Activated CD8-positive, alpha-beta memory T cell treated with anti-CD3 and anti-CD28 coated beads, Interleukin-2, amount 50 U/mL, for 4 hours (primary cell): ENCODE data around the gene ADGRE2.

Experiments
- DNase-seq: peaks from one replicate; pipeline ENCODE4 v3.0.0-alpha.2; 2020

ADGRE2 gene

DNA sequence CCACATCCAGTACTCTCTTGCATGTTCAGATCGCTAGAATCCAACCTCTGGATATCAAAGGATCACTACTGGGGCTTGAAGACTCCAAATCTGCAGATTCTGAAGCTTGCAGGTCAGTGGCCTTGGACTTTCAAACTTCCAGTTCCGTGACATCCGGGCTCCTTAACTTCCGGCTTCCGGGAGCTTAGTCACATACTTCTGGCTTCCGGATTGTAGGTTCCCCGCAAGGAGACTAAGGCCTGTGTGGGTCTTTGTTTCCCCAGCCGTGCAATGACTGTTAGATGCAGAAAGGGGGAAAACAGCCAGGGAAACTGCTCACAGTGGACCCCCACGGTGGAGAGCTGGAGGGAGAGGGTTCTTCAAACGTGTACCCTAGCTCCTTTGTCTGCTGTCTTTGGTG, 47.2 kb downstream of the ADGRE2 start:
- DNase-seq = no peak

DNA sequence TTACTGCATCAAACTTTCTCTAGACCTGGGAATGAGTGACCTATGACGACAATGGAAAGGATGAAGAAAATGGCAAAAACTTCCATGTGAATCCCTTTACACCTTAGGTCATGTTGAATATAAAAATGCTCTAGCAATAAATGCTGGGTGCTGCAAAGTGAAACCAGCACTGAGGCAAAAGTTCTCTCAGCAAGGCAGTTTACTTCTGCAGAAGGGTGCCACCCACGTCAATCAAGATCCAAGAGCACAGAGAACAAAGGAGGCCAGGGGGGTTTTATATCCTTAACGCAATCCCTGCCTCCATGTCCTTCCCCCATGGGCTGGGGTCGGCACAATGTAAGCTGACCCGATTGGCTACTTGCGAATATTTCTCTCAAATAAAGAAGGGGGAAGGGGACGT, 49.8 kb downstream of the ADGRE2 start:
- no peak for DNase-seq

DNA sequence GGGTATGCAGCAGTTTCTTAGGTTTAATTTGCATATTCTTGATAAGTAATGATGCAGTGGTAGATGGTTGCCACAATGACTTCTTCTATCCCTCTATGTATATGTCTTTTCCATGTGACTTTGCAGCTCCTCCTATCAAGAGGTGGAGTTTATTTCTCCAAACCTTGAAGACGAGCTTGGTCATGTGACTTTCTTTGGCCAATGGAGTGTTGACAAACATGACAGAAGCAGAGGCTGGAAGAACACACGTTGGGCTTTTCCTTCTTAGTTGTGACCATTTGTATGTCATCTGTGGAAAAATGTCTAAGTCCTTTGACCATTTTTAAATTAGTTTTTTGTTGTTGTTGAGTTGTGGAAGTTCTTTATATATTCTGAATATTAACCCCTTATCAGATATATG, 56.2 kb downstream of the ADGRE2 start:
- no peak for DNase-seq

DNA sequence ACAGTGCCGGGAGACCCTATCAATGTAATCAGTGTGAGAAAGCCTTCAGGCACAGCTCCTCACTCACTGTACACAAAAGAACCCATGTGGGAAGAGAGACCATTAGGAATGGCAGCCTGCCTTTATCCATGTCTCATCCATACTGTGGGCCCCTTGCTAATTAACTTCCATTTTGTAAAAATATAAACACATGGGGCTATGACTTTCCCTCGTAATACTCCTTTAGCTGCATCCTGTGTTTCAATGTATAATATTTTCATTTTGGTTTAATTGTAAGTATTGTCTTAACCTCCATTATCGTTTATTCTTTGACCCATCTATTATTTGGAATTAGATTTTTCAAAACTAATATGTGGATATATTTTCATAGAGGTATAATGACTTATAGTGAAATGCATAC, 59.2 kb downstream of the ADGRE2 start:
- no peak for DNase-seq

DNA sequence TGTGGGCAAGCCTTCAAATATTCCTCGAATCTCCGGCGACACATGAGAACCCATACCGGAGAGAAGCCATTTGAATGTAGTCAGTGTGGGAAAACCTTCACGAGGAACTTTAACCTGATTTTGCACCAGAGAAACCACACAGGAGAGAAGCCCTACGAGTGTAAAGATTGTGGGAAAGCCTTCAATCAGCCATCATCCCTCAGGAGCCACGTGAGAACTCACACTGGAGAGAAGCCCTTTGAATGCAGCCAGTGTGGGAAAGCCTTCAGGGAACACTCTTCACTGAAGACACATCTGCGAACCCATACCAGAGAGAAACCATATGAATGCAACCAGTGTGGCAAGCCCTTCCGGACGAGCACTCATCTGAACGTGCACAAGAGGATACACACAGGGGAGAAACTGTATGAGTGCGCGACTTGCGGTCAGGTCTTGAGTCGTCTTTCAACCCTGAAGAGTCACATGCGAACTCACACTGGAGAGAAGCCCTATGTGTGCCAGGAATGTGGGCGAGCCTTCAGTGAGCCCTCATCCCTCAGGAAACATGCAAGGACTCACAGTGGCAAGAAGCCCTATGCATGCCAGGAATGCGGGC, 59.7 kb downstream of the ADGRE2 start:
- DNase-seq = no peak

GRCh38 chr19:14715841-14716240, 62.5 kb downstream of the ADGRE2 start:
- no peak for DNase-seq

GRCh38 chr19:14704450-14704849, 73.9 kb downstream of the ADGRE2 start:
- no peak for DNase-seq

- DNase-seq = no peak
These were observed 74.5 kb downstream of the ADGRE2 start for GRCh38 chr19:14703833-14704232.

DNA sequence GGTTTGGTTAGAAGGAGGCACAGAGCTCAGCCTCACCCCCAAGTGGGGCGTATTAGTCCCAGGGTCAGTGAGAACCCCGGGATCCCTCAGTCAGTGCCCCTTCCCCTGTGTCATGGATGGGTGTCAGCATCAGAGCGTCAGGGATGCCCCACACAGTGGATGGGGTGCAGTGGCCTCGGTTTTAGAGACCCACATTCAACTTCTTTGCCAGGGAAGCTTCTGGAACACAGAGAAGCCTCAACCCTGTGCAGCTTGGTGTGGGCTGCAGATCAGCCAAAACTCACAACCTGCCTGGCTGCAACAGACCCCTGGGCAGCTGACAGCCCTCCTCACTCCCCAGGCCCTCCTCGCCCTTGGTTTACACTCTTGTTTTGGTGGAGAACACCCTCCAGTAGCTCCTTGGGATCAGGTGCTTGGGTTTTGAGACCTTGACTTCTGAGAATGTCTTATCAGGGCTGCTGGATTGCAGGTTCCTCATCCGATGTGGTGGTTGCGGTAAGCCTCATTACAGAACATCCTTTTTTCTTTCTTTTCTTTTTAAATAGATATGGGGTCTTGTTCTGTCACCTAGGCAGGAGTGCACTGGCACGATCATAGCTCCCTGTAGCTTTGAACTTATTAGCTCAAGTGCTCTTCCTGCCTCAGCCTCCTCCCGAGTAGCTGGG, 77.5 kb downstream of the ADGRE2 start:
- no peak for DNase-seq

- no peak for DNase-seq
These were observed 78.7 kb downstream of the ADGRE2 start for GRCh38 chr19:14699641-14700040.

GRCh38 chr19:14695471-14695870, 82.9 kb downstream of the ADGRE2 start:
- DNase-seq = no peak

DNA sequence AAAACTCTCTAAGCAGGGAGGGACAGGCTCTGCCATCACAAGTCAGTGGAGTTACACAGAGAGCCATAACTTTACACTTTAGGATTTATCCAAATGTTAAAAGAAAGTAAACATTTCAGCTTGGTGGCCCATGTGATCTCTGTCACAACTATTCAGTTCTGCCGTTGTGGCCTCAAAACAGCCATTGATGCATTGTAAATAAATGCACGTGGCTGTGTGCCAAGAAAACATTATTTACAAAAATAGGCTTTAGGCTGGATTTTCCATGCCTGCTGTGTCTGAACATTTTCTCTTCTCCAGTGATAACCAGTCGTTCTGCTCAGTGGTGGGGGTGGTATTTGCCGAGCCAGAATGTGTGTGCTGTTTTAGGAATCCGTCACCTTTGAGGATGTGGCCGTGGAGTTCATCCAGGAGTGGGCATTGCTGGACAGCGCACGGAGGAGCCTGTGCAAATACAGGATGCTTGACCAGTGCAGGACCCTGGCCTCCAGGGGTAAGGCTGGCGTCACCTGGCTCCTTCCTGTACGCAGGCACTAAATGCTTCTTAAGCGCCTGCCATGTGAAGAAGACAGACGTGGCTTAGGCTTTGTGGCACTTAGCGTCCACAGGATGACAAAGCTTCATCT, 83.6 kb downstream of the ADGRE2 start:
- no peak for DNase-seq

GRCh38 chr19:14689598-14690503, 88.5 kb downstream of the ADGRE2 start, which contains the start of gene ZNF333:
TSS of gene ZNF333 (plus strand) at chr19:14690048. CDS start at chr19:14693492, 3,444 bp downstream.
- peak; percentile 99 for DNase-seq

- DNase-seq = peak; percentile 19
These were observed 91.9 kb downstream of the ADGRE2 start for GRCh38 chr19:14686411-14686810.

GRCh38 chr19:14683439-14683838, 94.9 kb downstream of the ADGRE2 start:
- no peak for DNase-seq
